HUES64 (cell line): Measurements from ENCODE around the gene TFDP1.

Experiments used
- H3K27ac ChIP-seq: 2 replicates; pipeline ENCODE4 v1.7.0; 2013; ENCODE audit warnings: low read depth, low read length, inconsistent platforms
- H3K27me3 ChIP-seq: 2 replicates; pipeline ENCODE4 v1.6.1; 2013; ENCODE audit warnings: mild to moderate bottlenecking, low read length; ENCODE audit not compliant: insufficient read depth
- H3K36me3 ChIP-seq: 2 replicates; pipeline ENCODE4 v1.6.1; 2013; ENCODE audit warnings: mild to moderate bottlenecking, low read length; ENCODE audit not compliant: insufficient read depth
- H3K4me1 ChIP-seq: 2 replicates; pipeline ENCODE4 v1.6.1; 2013; ENCODE audit warnings: mild to moderate bottlenecking, low read length, moderate library complexity; ENCODE audit not compliant: insufficient read depth
- H3K4me3 ChIP-seq: 2 replicates; pipeline ENCODE4 v1.5.1; 2013; ENCODE audit warnings: mild to moderate bottlenecking, low read length, moderate library complexity
- H3K9ac ChIP-seq: 2 replicates; pipeline ENCODE4 v1.6.1; 2013; ENCODE audit warnings: mild to moderate bottlenecking, low read depth, low read length
- H3K9me3 ChIP-seq: 2 replicates; pipeline ENCODE4 v1.6.1; 2013; ENCODE audit warnings: low read depth, low read length; ENCODE audit not compliant: insufficient read depth
- WGBS: fragments of 150-250, 120-280 bp; methylation state at CpG from one replicate; pipeline ENCODE4 v1.1.7; 2013; ENCODE audit warnings: missing lambda C conversion rate; 5-methylcytosine and 5-hydroxymethylcytosine counted together

TFDP1 gene

DNA sequence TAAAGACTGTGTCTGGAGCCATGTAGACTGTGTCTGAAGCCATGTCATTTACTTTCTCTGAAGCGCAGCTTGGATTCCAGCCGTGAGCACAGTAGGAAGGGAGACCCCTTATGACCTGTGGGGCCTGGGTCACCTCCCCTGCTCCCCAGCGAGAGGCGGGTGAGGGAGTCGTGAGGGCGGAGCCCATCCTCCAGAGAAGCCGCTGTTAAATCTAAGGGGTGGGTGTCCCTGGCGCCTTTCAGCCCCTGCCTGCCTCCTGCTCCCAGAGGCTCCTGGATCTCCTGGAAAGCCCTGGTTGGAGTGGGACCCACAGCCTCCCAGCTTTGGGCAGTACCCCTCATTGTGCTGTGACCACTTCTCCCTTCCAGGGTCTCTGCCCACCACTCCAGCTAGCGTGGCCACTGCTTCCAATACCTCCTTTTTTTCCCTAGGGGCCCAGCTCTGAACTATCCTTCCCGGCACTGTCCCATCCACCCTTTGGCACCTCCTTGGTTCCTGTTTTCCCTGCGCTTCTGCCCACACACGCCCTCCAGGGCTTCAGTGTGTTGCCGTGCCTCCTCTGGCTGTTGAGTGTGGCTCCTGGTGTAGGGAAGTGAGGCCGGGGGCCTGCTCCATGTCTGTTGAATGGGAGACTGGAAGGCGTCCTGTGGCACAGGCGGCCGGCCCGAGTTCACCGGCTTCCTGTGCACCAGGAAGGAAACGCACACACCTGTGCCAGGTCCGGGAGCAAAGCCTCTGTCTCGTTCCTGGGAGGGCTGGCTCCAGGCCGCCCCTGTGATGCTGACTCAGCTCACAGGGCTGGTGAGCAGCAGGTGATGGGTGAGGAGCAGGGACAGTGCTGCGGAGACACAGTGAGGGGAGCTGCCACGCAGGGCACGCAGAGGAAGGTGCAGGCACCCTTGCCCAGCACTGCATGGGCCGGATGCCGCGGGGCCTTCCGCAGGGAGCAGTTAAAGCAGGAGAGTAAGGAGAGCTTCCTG is 44.0 kb downstream of the TFDP1 start:
- peaks cover 63% of the 10 kb centered on the region for H3K36me3 ChIP-seq

GRCh38 chr13:113629866-113630265 is 45.3 kb downstream of the TFDP1 start:
- 94% methylated on average over 17 of the region's 17 CpGs for WGBS
- Histone ChIP-seq H3K27me3 (no peaks in the 10 kb centered on the region), H3K36me3 (peaks cover 64% of the 10 kb centered on the region), H3K4me1 (no peaks in the 10 kb centered on the region), H3K9ac (no peak overlapping the region), H3K4me3 (no peak overlapping the region), H3K27ac (no peak overlapping the region), H3K9me3 (no peaks in the 10 kb centered on the region)

More for the DNA sequence above, 44.0 kb downstream of the TFDP1 start:
- WGBS, result 96% methylated on average over 30 of the region's 30 CpGs
- no peak overlapping the region; the same call in 1 of the 2 replicates for H3K27ac ChIP-seq
- H3K27me3 ChIP-seq, result no peaks in the 10 kb centered on the region
- peaks cover 5% of the 10 kb centered on the region; the same call in 1 of the 2 replicates for H3K9me3 ChIP-seq
- H3K9ac ChIP-seq, result no peak overlapping the region
- no peak overlapping the region for H3K4me3 ChIP-seq
- no peaks in the 10 kb centered on the region for H3K4me1 ChIP-seq

- no peak overlapping the region for H3K9ac ChIP-seq
- H3K4me1 ChIP-seq, result no peaks in the 10 kb centered on the region
- no peak overlapping the region for H3K4me3 ChIP-seq
- H3K9me3 ChIP-seq, result no peaks in the 10 kb centered on the region
- peaks cover 69% of the 10 kb centered on the region for H3K36me3 ChIP-seq
- 95% methylated on average over 11 of the region's 11 CpGs for WGBS
- no peak overlapping the region for H3K27ac ChIP-seq
- H3K27me3 ChIP-seq, result no peaks in the 10 kb centered on the region
Measured at GRCh38 chr13:113630296-113630695, 45.7 kb downstream of the TFDP1 start.

- WGBS, result 95% methylated on average over 6 of the region's 6 CpGs
Measured at GRCh38 chr13:113630804-113631203, 46.3 kb downstream of the TFDP1 start.

DNA sequence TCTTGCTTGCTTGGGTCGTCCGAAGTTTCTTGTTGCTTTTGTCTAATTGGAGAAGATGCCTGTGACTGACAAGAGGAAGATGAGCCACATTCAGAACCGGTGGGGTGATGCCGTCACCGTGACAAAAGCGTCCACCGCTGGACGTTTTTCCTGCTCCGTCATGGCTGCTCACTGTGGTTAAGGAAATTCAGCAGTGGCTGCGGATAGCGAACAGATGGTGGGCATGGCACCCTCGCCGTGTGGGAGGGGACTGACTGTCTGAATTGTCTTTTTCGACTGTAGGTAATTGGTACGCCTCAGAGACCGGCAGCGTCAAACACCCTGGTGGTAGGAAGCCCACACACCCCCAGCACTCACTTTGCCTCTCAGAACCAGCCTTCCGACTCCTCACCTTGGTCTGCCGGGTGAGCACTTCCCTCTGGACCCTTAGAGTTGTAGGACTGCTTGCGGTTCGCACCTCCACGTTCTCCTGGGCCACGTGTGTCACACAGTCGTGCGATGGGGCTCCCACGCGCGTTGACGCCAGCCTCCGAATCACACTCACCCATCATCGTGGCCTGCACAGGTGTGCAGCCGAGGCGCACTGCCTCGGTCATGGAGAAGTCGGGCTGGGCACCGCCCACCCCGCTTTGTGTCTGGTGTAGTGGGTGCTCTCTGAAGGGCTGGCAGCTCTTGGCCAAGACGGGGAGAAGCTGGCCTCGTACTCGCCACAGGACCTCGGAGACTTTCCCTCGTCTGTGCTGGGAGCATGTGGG is 47.0 kb downstream of the TFDP1 start:
- Histone ChIP-seq H3K9ac (no peak overlapping the region), H3K4me3 (no peak overlapping the region), H3K27me3 (no peaks in the 10 kb centered on the region), H3K27ac (no peak overlapping the region), H3K36me3 (peaks cover 80% of the 10 kb centered on the region), H3K9me3 (no peaks in the 10 kb centered on the region), H3K4me1 (no peaks in the 10 kb centered on the region)
- 97% methylated on average over 42 of the region's 42 CpGs for WGBS

More at GRCh38 chr13:113630804-113631203, 46.3 kb downstream of the TFDP1 start:
- Histone ChIP-seq H3K27me3 (no peaks in the 10 kb centered on the region), H3K9ac (no peak overlapping the region), H3K9me3 (no peaks in the 10 kb centered on the region), H3K36me3 (peaks cover 74% of the 10 kb centered on the region), H3K27ac (no peak overlapping the region), H3K4me1 (no peaks in the 10 kb centered on the region), H3K4me3 (no peak overlapping the region)

GRCh38 chr13:113632706-113633484 is 48.3 kb downstream of the TFDP1 start:
- WGBS, result 96% methylated on average over 38 of the region's 38 CpGs
- H3K4me1 ChIP-seq, result no peaks in the 10 kb centered on the region
- H3K9me3 ChIP-seq, result no peaks in the 10 kb centered on the region
- no peaks in the 10 kb centered on the region for H3K27me3 ChIP-seq
- no peak overlapping the region for H3K4me3 ChIP-seq
- no peak overlapping the region for H3K27ac ChIP-seq
- no peak overlapping the region for H3K9ac ChIP-seq
- peaks cover 87% of the 10 kb centered on the region for H3K36me3 ChIP-seq

- Histone ChIP-seq H3K27ac (no peak overlapping the region), H3K4me3 (no peak overlapping the region), H3K4me1 (no peaks in the 10 kb centered on the region), H3K27me3 (no peaks in the 10 kb centered on the region), H3K9me3 (no peaks in the 10 kb centered on the region), H3K9ac (no peak overlapping the region), H3K36me3 (peaks cover 89% of the 10 kb centered on the region)
- 95% methylated on average over 18 of the region's 18 CpGs for WGBS
Measured at GRCh38 chr13:113633485-113633873, 48.9 kb downstream of the TFDP1 start.

DNA sequence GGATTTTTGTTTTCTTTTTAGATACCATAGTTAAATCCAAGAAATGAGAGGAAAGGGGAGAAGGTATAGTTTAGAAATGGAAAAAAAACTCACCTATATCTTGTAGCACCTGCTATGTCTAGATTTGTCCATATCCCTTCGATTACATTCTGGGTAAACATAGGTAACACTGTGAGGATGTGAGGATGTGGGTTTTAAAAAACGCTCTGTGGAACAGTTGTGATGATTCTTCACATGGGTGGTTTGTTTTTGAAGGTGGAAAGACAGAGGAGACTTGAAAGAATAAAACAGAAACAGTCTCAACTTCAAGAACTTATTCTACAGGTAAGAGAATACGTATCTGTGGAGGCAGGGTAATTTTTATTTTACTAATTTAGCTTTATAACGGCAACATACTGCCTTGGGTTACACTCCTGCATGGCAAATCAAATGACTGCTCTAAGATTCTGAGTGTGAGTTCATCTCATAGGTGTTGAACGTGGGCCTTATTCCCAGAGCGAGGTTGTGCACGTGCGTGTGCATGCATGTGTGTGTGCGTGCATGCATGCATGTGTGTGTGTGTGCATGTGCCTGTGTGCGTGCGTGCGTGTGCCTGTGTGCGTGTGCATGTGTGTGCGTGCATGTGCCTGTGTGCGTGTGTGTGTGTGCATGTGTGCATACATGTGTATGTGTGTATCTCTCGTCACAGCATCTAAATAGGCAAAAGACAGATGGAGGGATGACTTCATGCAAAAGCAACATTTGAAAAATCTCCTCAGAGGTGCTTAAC is 49.9 kb downstream of the TFDP1 start:
- H3K9ac ChIP-seq, result no peak overlapping the region
- no peaks in the 10 kb centered on the region for H3K27me3 ChIP-seq
- H3K4me3 ChIP-seq, result no peak overlapping the region
- WGBS, result 96% methylated on average over 16 of the region's 16 CpGs
- no peaks in the 10 kb centered on the region for H3K4me1 ChIP-seq
- H3K9me3 ChIP-seq, result peaks cover 5% of the 10 kb centered on the region; the same call in 1 of the 2 replicates
- H3K36me3 ChIP-seq, result peaks cover 92% of the 10 kb centered on the region
- H3K27ac ChIP-seq, result no peak overlapping the region

- Histone ChIP-seq H3K4me1 (no peaks in the 10 kb centered on the region), H3K36me3 (peaks cover 95% of the 10 kb centered on the region), H3K27ac (no peak overlapping the region), H3K9ac (no peak overlapping the region), H3K4me3 (no peak overlapping the region), H3K27me3 (no peaks in the 10 kb centered on the region), H3K9me3 (peaks cover 5% of the 10 kb centered on the region; the same call in 1 of the 2 replicates)
- 97% methylated on average over 7 of the region's 7 CpGs for WGBS
Measured at GRCh38 chr13:113635048-113635420, 50.5 kb downstream of the TFDP1 start.

GRCh38 chr13:113635709-113636108 is 51.2 kb downstream of the TFDP1 start:
- peaks cover 98% of the 10 kb centered on the region for H3K36me3 ChIP-seq

More at GRCh38 chr13:113635709-113636108, 51.2 kb downstream of the TFDP1 start:
- no peaks in the 10 kb centered on the region for H3K27me3 ChIP-seq
- H3K27ac ChIP-seq, result no peak overlapping the region
- peaks cover 9% of the 10 kb centered on the region; the same call in 1 of the 2 replicates for H3K9me3 ChIP-seq
- 97% methylated on average over 25 of the region's 25 CpGs for WGBS
- H3K4me3 ChIP-seq, result no peak overlapping the region
- no peak overlapping the region for H3K9ac ChIP-seq
- H3K4me1 ChIP-seq, result no peaks in the 10 kb centered on the region
